Spleen (tissue), 7 donors: ENCODE measurements around the gene SHKBP1.

Experiments
- CTCF ChIP-seq, 11 experiments: fragments of 200-600 bp in 7 of 11; fragments of 450-650 bp in 4 of 11; sonication (generic) in 4 of 11; IDR thresholded peaks in 8 of 11; conservative IDR thresholded peaks in 3 of 11; 1 replicate in 7 of 11; 2 replicates in 4 of 11; pipeline versions ENCODE4 v1.4.0 to v1.8.0; 2016 to 2021; ENCODE audit warnings: antibody characterized with exemption in 11 of 11, inconsistent platforms in 4 of 11, mild to moderate bottlenecking in 1 of 11
- POLR2AphosphoS5 ChIP-seq, 3 donors: sonication (generic); formaldehyde crosslinking; IDR thresholded peaks; one replicate each; pipeline ENCODE4 v1.5.1; 2017; ENCODE audit warnings: antibody characterized with exemption in 3 of 3
- donor health status: DM: no; HTN: no; CAD: no; lungs with moderate emphysema.
- donor health status: DM: no; HTN: no; CAD: no.
- donor health status: DM: no; HTN: no; CAD: no.

GRCh38 chr19:40605216-40605971 lies 28.7 kb downstream of the SHKBP1 start:
- TF ChIP-seq POLR2AphosphoS5 (IDR thresholded peaks at IDR 0.05) (peak; percentile 76 to 88 (median 86)), CTCF (IDR thresholded peaks at IDR 0.05 in 8 of 11, conservative IDR thresholded peaks at IDR 0.05 in 3 of 11) (peak in 3 of 11 experiments; percentile 21 to 36 (median 34))
